Vagina (tissue), 2 donors: ENCODE results near the gene STARD3NL.

ENCODE experiments used
- POLR2A ChIP-seq, 2 donors: fragments of 450-650 bp; IDR thresholded peaks; one replicate each; pipeline ENCODE4 v1.6.1; 2017; ENCODE audit warnings: antibody characterized with exemption in 2 of 2, mild to moderate bottlenecking in 2 of 2, moderate library complexity in 2 of 2
- POLR2AphosphoS5 ChIP-seq, 2 donors: sonication (generic); formaldehyde crosslinking; IDR thresholded peaks; one replicate each; pipeline ENCODE4 v1.9.0; 2017; ENCODE audit warnings: antibody characterized with exemption in 2 of 2, mild to moderate bottlenecking in 2 of 2, low read depth in 1 of 2; ENCODE audit not compliant: insufficient read depth in 1 of 2
- TF ChIP-seq, protein P1 (sequence below), 3 experiments: fragments of 450-650 bp in 2 of 3; fragments of 200-600 bp in 1 of 3; sonication (generic) in 1 of 3; IDR thresholded peaks; one replicate each; pipeline ENCODE4 v1.5.1; 2017 to 2019; ENCODE audit warnings: antibody characterized with exemption in 3 of 3, mild to moderate bottlenecking in 2 of 3, moderate library complexity in 2 of 3

DNA sequence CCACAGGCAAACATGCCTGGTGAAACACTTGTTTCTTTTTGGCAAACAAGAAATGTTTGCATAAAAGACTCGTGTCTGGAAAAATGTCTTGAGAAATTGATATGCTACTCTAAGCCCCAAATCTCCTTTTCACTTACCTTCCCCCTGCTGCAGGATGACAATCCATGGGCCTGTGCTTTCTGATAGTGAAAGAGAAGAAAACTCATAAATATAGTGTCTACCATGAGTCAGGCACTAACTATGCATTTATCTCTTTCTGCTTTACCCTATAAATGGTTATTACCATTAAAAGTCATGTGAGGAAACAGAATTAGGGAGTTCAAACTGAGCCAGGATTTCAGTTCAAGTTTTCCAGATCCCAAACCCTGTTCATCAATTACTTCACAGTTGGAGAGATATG is 102.0 kb downstream of the STARD3NL start:
- TF ChIP-seq POLR2A (IDR thresholded peaks at IDR 0.05) (no peak), POLR2AphosphoS5 (IDR thresholded peaks at IDR 0.05; ENCODE audit: insufficient read depth in 1 of 2, low read depth in 1 of 2) (no peak)
- TF ChIP-seq, protein P1, sequence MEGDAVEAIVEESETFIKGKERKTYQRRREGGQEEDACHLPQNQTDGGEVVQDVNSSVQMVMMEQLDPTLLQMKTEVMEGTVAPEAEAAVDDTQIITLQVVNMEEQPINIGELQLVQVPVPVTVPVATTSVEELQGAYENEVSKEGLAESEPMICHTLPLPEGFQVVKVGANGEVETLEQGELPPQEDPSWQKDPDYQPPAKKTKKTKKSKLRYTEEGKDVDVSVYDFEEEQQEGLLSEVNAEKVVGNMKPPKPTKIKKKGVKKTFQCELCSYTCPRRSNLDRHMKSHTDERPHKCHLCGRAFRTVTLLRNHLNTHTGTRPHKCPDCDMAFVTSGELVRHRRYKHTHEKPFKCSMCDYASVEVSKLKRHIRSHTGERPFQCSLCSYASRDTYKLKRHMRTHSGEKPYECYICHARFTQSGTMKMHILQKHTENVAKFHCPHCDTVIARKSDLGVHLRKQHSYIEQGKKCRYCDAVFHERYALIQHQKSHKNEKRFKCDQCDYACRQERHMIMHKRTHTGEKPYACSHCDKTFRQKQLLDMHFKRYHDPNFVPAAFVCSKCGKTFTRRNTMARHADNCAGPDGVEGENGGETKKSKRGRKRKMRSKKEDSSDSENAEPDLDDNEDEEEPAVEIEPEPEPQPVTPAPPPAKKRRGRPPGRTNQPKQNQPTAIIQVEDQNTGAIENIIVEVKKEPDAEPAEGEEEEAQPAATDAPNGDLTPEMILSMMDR (IDR thresholded peaks at IDR 0.05), result no peak
